ENCODE data around the gene ZNF91. TPM values are rescaled to one million over a fixed set of nuclear protein-coding genes. Genes with fewer than 3 reads are reported as not detected.
A peak's percentile ranks its signal among the peaks of the same experiment; 100 is the strongest.
"Not testable (repeated sequence)": the region's sequence is repeated elsewhere in the genome, so short reads cannot be mapped to it uniquely, and the experiment has no call there.

ZNF91 gene
- 0.03 and 0.58 TPM in 2 replicates for total RNA-seq (2014; rRNA removed; shearing (Covaris generic))

DNA sequence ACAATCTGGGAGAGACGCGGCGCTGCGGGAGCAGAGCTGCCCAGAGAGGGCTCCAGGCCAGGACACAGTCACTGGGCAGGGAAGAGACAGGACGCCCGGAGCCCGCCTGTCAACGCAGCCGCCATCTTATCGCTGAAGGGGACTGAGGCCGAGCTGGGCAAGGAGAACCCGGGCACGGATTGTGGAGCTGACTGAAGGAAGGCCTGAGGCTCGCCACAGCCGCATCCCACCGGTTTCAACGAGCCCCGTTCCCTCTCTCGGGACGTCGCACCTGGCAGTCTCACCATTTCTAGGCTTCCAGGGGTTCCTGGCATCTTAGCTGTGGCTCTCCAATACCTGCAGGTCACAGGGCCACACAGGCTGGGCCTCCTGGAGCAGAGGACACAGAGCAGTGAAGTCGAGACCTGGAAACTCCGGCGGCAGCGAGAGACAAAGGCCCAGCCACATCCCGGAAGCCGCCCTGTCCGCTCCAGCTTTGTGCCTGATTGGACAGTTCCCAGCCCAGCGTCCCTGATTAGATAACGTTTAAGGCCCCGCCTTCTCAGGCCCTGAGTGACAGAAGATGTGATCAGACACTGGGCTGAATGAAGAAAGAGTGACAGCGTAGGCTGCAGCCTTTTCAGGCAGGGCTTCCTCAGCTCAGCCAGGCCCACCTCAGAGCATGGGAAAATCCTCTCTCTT, at the start of gene ZNF91:
Gene ZNF91 (minus strand): TSS at position 431 of the 681 bp plus-strand sequence. CDS start 117 bp downstream, at position 314.
- no peak for DNase-seq (ENCODE audit: low read depth in 1 of 2, low spot score in 2 of 2)
- Histone ChIP-seq H3K36me3 (no peaks in the 10 kb centered on the region), H3K27ac (no peak within 1 kb of the TSS), H3K9me3 (replicated peaks) (peaks cover 5% of the 10 kb centered on the region; the same call in 1 of the 2 replicates), H3K4me3 (peak within 1 kb of the TSS; percentile 14; the same call in 1 of the 2 replicates), H3K27me3 (replicated peaks) (no peaks in the 10 kb centered on the region), H3K4me1 (replicated peaks) (no peaks in the 10 kb centered on the region)

DNA sequence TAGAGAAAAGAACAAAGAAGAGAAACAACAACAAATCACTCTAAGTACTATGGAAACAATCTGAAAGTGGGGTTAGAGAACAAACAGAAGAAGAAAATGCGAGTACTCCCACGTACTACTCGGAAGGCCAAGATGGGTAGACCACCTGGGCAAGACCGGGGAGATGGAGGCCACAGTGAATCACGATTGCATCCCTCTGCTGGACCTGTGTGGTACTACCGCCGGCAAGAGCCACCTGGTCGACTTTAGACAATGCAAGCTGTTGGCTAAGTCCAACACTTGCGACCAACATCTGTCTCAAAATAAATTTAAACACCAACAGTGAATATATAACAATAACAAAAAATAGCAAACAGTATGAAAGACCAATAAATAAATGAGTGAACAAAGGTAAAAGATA, 45.5 kb upstream of the ZNF91 start:
- no peak for DNase-seq (ENCODE audit: low read depth in 1 of 2, low spot score in 2 of 2)
- H3K4me3 ChIP-seq: no peak overlapping the region
- no peaks in the 10 kb centered on the region for H3K4me1 ChIP-seq (replicated peaks)
- H3K9me3 ChIP-seq (replicated peaks): peaks cover 4% of the 10 kb centered on the region
- no peak overlapping the region for H3K27ac ChIP-seq
- no peaks in the 10 kb centered on the region for H3K36me3 ChIP-seq
- no peaks in the 10 kb centered on the region for H3K27me3 ChIP-seq (replicated peaks)

DNA sequence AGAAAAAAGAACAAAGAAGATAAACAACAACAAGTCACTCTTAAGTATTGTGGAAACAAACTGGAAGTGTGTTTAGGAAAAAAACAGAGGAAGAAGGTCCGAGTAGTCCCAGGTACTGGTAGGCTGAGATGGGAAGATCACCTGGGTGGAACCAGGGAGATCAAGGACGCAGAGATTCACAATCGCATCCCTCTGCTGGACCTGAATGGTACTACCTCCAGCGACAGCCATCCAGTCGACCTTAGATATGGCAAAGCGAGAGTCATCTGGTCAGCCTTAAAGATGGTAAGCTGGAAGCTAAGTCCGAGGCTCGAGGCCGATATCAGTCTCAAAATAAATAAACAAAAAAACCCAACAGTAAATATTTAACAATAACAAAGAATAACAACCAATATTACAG, 44.9 kb upstream of the ZNF91 start:
- Histone ChIP-seq H3K27me3 (replicated peaks) (no peaks in the 10 kb centered on the region), H3K4me3 (no peak overlapping the region), H3K9me3 (replicated peaks) (peaks cover 4% of the 10 kb centered on the region), H3K36me3 (no peaks in the 10 kb centered on the region), H3K4me1 (replicated peaks) (no peaks in the 10 kb centered on the region), H3K27ac (no peak overlapping the region)
- DNase-seq (ENCODE audit: low read depth in 1 of 2, low spot score in 2 of 2): no peak

DNA sequence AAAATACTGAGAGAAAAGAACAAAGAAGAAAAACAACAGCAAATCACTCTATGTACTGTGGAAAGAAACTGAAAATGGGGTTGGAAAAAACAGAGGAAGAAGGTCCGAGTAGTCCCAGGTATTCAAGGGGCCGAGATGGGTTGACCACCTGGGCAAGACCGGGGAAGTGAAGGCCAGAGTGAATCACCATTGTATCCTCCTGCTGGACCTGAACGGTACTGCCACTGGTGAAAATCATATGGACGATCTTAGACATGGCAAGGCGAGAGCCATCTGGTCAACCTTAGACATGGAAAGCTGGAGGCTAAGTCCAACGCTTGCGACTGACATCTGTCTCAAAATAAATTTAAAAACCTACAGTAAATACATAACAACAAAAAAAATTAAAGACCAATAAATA, 44.4 kb upstream of the ZNF91 start:
- H3K27me3 ChIP-seq (replicated peaks): no peaks in the 10 kb centered on the region
- no peaks in the 10 kb centered on the region for H3K4me1 ChIP-seq (replicated peaks)
- H3K4me3 ChIP-seq: no peak overlapping the region
- no peak for DNase-seq (ENCODE audit: low read depth in 1 of 2, low spot score in 2 of 2)
- no peaks in the 10 kb centered on the region for H3K36me3 ChIP-seq
- peaks cover 4% of the 10 kb centered on the region for H3K9me3 ChIP-seq (replicated peaks)
- no peak overlapping the region for H3K27ac ChIP-seq

DNA sequence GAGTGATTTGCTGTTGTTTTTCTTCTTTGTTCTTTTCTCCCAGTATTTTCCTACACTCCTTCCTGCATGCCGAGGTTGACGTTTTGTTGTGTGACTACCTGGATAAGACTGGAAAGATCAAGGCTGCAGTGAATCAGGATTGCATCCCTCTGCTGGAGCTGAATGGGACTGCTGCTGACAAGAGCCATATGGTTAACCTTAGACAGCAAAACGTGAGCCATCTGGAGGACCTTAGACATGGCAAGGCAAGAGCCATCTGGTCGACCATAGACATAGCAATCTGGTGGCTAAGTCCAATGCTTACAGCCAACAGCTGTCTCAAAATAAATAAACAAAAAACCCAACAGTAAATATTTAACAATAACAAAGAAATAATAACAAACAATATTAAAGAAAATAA, 42.6 kb upstream of the ZNF91 start:
- H3K9me3 ChIP-seq (replicated peaks): peaks cover 4% of the 10 kb centered on the region
- no peak overlapping the region for H3K27ac ChIP-seq
- H3K36me3 ChIP-seq: no peaks in the 10 kb centered on the region
- no peaks in the 10 kb centered on the region for H3K27me3 ChIP-seq (replicated peaks)
- no peak for DNase-seq (ENCODE audit: low read depth in 1 of 2, low spot score in 2 of 2)
- no peaks in the 10 kb centered on the region for H3K4me1 ChIP-seq (replicated peaks)
- H3K4me3 ChIP-seq: no peak overlapping the region

DNA sequence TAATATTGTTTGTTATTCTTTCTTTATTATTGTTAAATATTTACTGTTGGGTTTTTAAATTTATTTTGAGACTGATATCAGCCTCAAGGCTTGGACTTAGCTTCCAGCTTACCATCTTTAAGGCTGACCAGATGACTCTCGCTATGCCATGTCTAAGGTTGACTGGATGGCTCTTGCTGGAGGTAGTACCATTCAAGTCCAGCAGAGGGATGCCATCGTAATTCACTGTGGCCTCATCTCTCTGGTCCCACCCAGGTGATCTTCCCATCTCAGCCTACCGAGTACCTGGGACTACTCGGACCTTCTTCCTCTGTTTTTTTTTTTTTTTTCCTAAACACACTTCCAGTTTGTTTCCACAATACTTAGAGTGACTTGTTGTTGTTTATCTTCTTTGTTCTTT, 41.7 kb upstream of the ZNF91 start:
- no peaks in the 10 kb centered on the region for H3K27me3 ChIP-seq (replicated peaks)
- no peak overlapping the region for H3K4me3 ChIP-seq
- no peak overlapping the region for H3K27ac ChIP-seq
- no peaks in the 10 kb centered on the region for H3K36me3 ChIP-seq
- H3K9me3 ChIP-seq (replicated peaks): peaks cover 4% of the 10 kb centered on the region
- no peak for DNase-seq (ENCODE audit: low read depth in 1 of 2, low spot score in 2 of 2)
- H3K4me1 ChIP-seq (replicated peaks): no peaks in the 10 kb centered on the region

DNA sequence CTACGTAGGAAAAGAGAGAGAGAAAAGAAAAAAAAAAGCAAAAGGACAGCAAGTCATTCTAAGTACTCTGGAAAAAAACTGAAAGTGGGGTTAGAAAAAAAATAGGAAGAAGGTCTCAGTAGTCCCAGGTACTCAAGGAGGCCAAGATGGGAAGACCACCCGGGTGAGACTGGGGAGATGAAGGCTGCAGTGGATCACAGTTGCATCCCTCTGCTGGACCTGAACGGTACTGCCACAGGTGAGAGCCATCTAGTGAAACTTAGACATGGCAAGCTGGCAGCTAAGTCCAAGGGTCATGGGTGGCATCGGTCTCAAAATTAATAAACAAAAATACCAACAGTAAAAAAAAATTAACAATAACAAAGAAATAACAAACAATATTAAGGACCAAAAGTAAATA, 41.0 kb upstream of the ZNF91 start:
- no peak for DNase-seq (ENCODE audit: low read depth in 1 of 2, low spot score in 2 of 2)
- Histone ChIP-seq H3K27me3 (replicated peaks) (no peaks in the 10 kb centered on the region), H3K36me3 (no peaks in the 10 kb centered on the region), H3K9me3 (replicated peaks) (peaks cover 4% of the 10 kb centered on the region), H3K27ac (no peak overlapping the region), H3K4me1 (replicated peaks) (no peaks in the 10 kb centered on the region), H3K4me3 (no peak overlapping the region)

DNA sequence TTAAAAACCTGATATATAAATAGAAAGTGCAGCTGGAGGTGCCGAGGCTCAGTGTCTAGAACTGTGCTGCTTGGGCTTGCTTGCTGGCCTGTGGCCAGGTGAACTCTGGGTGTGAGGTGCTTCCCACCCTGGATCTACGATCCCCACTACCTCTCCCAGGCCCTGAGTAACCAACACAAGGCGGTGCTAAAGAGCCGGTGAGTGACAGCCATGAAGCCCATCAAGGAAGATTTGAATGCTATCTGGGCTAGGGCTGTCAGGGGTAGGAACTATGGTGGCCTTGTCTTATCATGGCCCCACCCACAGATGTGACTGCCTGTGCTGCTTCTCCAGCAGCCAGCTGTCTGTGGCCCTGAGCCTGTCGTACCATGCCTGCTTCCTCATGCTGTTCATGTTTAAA, 25.6 kb upstream of the ZNF91 start:
- H3K27me3 ChIP-seq (replicated peaks): no peaks in the 10 kb centered on the region
- DNase-seq (ENCODE audit: low read depth in 1 of 2, low spot score in 2 of 2): no peak
- H3K4me1 ChIP-seq (replicated peaks): no peaks in the 10 kb centered on the region
- H3K9me3 ChIP-seq (replicated peaks): no peaks in the 10 kb centered on the region
- no peak overlapping the region for H3K4me3 ChIP-seq
- no peaks in the 10 kb centered on the region for H3K36me3 ChIP-seq
- no peak overlapping the region for H3K27ac ChIP-seq

DNA sequence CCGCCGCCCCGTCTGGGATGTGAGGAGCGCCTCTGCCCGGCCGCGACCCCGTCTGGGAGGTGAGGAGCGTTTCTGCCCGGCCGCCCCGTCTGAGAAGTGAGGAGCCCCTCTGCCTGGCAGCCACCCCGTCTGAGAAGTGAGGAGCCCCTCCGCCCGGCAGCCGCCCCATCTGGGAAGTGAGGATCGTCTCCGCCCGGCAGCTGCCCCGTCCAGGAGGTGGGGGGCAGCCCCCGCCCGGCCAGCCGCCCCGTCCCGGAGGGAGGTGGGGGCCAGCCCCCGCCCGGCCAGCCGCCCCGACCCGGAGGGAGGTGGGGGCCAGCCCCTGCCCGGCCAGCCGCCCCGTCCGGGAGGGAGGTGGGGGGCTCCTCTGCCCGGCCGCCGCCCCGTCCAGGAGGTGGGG, 24.0 kb upstream of the ZNF91 start:
- H3K4me1 ChIP-seq (replicated peaks); H3K36me3 ChIP-seq; H3K27me3 ChIP-seq (replicated peaks); H3K4me3 ChIP-seq; H3K27ac ChIP-seq; DNase-seq (ENCODE audit: low read depth in 1 of 2, low spot score in 2 of 2); H3K9me3 ChIP-seq (replicated peaks): not testable (repeated sequence)

DNA sequence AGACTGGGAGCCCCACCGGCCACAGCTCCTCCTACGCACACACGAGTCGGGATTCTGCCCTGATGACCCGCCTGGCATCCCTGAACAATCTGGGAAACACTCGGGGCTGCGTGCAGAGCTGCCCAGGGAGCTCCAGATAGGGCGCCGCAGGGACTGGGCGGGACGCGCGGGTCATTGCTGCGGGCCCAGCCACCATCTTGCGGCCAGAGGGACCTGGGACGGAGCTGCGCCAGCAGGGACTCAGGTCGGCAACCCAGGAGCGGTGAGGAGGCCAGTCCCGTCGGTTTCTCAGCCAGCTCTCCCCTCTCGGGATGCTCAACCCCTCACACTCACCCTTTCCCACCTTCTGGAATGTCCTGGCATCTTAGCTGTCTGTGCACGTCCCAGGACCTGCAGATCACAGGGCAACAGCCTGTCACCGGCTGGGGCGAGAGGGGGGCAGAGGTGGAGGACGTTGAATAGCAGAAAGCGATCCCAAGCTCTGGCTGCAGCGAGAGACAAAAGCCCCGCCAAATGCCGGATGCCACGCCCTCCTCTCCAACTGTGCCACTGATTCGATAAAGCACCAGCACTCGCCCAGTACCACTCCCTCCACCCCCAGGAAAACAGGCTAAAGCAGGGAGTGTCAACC, 20.4 kb upstream of the ZNF91 start:
- Histone ChIP-seq H3K4me1 (replicated peaks) (no peaks in the 10 kb centered on the region), H3K27ac (no peak overlapping the region), H3K4me3 (no peak overlapping the region), H3K36me3 (no peaks in the 10 kb centered on the region), H3K27me3 (replicated peaks) (no peaks in the 10 kb centered on the region), H3K9me3 (replicated peaks) (no peaks in the 10 kb centered on the region)
- DNase-seq (ENCODE audit: low read depth in 1 of 2, low spot score in 2 of 2): no peak

DNA sequence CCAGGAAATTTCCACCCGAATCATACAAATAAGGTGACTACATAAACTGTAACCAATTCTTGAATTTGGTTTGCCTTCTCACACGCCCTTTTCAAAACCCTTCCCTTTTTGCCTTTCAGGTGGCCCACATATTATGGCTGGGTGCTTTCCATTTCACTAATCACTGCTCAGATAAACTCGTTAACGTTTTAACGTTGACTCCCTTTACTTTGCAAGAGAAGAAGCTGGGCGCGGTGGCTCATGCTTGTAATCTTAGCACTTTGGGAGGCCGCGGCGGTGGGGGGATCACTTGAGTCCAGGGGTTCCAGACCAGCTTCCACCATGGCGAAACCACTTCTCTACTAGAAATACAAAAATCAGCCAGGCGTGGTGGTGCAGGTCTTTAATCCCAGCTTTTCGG, 19.8 kb upstream of the ZNF91 start:
- no peaks in the 10 kb centered on the region for H3K9me3 ChIP-seq (replicated peaks)
- H3K27ac ChIP-seq: no peak overlapping the region
- no peaks in the 10 kb centered on the region for H3K4me1 ChIP-seq (replicated peaks)
- DNase-seq (ENCODE audit: low read depth in 1 of 2, low spot score in 2 of 2): no peak
- no peaks in the 10 kb centered on the region for H3K27me3 ChIP-seq (replicated peaks)
- no peaks in the 10 kb centered on the region for H3K36me3 ChIP-seq
- no peak overlapping the region for H3K4me3 ChIP-seq

DNA sequence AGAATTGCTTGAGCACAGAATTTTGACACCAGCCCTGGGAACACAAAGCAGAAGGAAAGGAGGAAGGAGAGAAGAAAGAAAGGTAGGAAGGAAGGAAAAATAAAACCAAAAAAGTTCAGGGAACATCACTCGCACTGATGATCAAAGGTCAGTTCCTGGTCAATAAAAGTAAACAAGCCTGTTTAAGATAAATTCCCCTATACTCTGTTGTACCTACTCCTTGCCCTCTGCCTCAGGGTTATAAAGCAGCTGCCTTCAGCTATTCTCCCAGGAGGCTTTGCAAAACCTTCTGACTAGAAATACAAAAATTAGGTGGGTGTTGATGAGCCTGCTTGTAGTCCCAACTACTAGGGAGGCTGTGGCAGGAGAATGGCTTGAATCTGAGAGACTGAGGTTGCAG, 14.9 kb upstream of the ZNF91 start:
- Histone ChIP-seq H3K27me3 (replicated peaks) (no peaks in the 10 kb centered on the region), H3K36me3 (no peaks in the 10 kb centered on the region), H3K4me1 (replicated peaks) (no peaks in the 10 kb centered on the region), H3K9me3 (replicated peaks) (peaks cover 8% of the 10 kb centered on the region), H3K27ac (no peak overlapping the region), H3K4me3 (no peak overlapping the region)
- no peak for DNase-seq (ENCODE audit: low read depth in 1 of 2, low spot score in 2 of 2)

DNA sequence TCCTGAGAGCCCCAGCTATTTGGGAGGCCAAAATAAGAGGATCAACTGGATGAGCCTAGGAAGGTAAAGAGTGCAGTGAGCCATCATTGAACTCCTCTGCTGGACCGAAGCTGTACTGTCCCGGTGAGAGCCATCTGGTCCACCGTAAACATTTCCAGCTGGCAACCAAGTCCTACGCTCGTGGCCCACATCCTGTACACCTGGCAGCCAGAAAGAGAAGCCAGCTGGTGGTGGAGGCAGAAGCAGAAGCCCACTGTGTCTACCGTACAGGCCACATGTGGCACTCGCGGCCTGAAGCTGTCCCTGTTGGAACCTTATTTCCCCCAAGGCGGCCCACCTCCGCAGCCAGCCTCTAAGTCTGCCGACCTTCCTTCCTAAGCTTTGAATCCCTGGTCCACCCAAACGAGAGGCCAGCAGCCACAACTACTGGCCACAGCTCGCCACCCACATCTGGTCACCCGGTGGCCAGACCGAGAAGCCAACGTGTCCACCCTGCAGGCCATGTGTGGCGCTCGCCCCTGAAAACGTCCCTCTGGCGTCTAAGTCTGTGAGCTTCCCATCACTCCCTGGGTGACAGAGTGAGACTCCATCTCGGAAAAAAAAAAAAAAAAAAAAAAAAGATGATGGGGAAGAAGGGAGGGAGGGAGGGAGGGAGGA, 14.2 kb upstream of the ZNF91 start:
- Histone ChIP-seq H3K36me3 (no peaks in the 10 kb centered on the region), H3K4me1 (replicated peaks) (no peaks in the 10 kb centered on the region), H3K27me3 (replicated peaks) (no peaks in the 10 kb centered on the region), H3K27ac (no peak overlapping the region), H3K4me3 (no peak overlapping the region), H3K9me3 (replicated peaks) (peaks cover 8% of the 10 kb centered on the region)
- DNase-seq (ENCODE audit: low read depth in 1 of 2, low spot score in 2 of 2): no peak

DNA sequence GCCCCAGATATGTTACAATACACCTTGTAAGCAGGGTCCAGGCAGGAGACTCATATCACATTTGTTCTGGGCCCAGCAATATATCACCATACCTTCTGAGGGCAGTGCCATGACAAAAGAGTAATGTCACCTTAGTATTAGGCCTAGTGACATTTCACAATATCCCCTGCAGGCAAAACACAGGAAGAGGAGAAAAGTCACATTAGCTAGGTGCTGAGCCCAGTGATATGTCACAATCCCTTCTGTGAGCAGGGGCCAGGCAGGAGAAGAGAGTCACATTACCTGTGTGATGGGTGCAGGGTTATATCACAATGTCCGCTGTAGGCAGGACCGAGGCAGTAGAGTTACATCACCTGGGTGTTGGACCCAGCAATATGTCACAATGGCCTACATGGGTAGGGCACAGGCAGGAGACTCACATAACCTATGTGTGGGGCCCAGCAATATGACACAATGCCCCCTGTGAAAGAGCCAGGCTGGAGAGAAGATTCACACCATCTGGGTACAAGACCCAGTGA, 12.4 kb upstream of the ZNF91 start:
- Histone ChIP-seq H3K27me3 (replicated peaks) (no peaks in the 10 kb centered on the region), H3K36me3 (no peaks in the 10 kb centered on the region), H3K9me3 (replicated peaks) (peaks cover 8% of the 10 kb centered on the region), H3K27ac (no peak overlapping the region), H3K4me1 (replicated peaks) (no peaks in the 10 kb centered on the region), H3K4me3 (no peak overlapping the region)
- DNase-seq (ENCODE audit: low read depth in 1 of 2, low spot score in 2 of 2): no peak

Data from SJSA1 (cell line).